Tibial nerve (tissue), 4 donors: ENCODE data around the gene DZIP1. TPM values are rescaled to one million over a fixed set of nuclear protein-coding genes. Genes with fewer than 3 reads are reported as not detected.

Source experiments
- DNase-seq, 2 donors: peaks; one replicate each; pipeline ENCODE4 v3.0.0-alpha.2; 2019; ENCODE audit warnings: low spot score in 2 of 2
- H3K27ac ChIP-seq, 4 donors: fragments of 200-600 bp; sonication (generic) in 3 of 4; one replicate each; pipeline ENCODE4 v1.5.1; 2017 to 2019; ENCODE audit warnings: mild to moderate bottlenecking in 1 of 4
- H3K27me3 ChIP-seq, 2 donors: fragments of 200-600 bp; sonication (generic) in 1 of 2; one replicate each; pipeline versions ENCODE4 v1.5.1 to v1.6.0; 2017 to 2019
- H3K36me3 ChIP-seq, 3 donors: fragments of 200-600 bp; sonication (generic); one replicate each; pipeline ENCODE4 v1.5.1; 2018 to 2019
- H3K4me1 ChIP-seq, 4 donors: fragments of 200-600 bp; sonication (generic) in 3 of 4; one replicate each; pipeline ENCODE4 v1.5.1; 2017 to 2019
- H3K4me3 ChIP-seq, 4 donors: fragments of 200-600 bp; sonication (generic) in 3 of 4; one replicate each; pipeline ENCODE4 v1.5.1; 2017 to 2019; ENCODE audit warnings: mild to moderate bottlenecking in 1 of 4, moderate library complexity in 1 of 4
- H3K9me3 ChIP-seq, 4 donors: fragments of 200-600 bp; sonication (generic) in 3 of 4; one replicate each; pipeline ENCODE4 v1.5.1; 2017 to 2019
- POLR2A ChIP-seq, 2 donors: fragments of 450-650 bp; IDR thresholded peaks; one replicate each; pipeline ENCODE4 v1.6.1; 2017; ENCODE audit warnings: antibody characterized with exemption in 2 of 2, mild to moderate bottlenecking in 2 of 2, moderate library complexity in 2 of 2
- WGBS, 2 donors: methylation state at CpG; one replicate each; pipeline ENCODE4 v1.1.5; 2018; 5-methylcytosine and 5-hydroxymethylcytosine counted together
- total RNA-seq, 4 donors: library from RNA; depleted of rRNA; stranded (reverse); fragments of >200 nt; gene quantifications; one replicate each; pipeline ENCODE4 v1.1.0, GENCODE V29; 2016
- TF ChIP-seq, protein P1 (sequence below), 5 experiments: fragments of 200-600 bp in 3 of 5; fragments of 450-650 bp in 2 of 5; sonication (generic) in 3 of 5; IDR thresholded peaks; one replicate each; pipeline ENCODE4 v1.5.1; 2016 to 2019; ENCODE audit warnings: antibody characterized with exemption in 5 of 5, mild to moderate bottlenecking in 3 of 5, moderate library complexity in 2 of 5

The DZIP1 gene
- total RNA-seq, 4 donors from 2014 or later, result 31.2 to 72.8 (median 36.4) TPM

DNA sequence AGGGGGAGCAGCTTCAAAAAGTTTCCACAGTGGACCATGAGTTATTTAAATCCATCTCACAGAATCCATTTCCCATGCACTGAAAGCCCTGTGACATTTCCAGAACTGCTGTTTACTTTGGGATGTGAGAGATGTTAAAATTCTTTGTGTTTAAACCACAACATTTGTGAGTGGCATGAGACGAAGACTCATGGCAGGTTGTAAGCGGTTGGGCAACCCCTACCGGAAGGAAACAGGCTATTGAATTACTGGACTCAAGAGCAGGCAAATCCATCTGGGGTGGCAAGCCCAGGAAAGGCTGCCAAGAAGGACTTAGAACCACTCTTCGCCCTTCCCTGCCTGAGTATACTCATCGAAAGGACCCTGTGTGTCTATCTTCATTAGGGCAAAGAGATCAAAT lies 114.3 kb downstream of the DZIP1 start:
- WGBS, 2 donors, result 44 to 54% methylated on average over 5 of the region's 5 CpGs
- DNase-seq, result no peak
- TF ChIP-seq, protein P1, sequence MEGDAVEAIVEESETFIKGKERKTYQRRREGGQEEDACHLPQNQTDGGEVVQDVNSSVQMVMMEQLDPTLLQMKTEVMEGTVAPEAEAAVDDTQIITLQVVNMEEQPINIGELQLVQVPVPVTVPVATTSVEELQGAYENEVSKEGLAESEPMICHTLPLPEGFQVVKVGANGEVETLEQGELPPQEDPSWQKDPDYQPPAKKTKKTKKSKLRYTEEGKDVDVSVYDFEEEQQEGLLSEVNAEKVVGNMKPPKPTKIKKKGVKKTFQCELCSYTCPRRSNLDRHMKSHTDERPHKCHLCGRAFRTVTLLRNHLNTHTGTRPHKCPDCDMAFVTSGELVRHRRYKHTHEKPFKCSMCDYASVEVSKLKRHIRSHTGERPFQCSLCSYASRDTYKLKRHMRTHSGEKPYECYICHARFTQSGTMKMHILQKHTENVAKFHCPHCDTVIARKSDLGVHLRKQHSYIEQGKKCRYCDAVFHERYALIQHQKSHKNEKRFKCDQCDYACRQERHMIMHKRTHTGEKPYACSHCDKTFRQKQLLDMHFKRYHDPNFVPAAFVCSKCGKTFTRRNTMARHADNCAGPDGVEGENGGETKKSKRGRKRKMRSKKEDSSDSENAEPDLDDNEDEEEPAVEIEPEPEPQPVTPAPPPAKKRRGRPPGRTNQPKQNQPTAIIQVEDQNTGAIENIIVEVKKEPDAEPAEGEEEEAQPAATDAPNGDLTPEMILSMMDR (IDR thresholded peaks at IDR 0.05), result no peak
- TF ChIP-seq POLR2A (IDR thresholded peaks at IDR 0.05), result no peak
- no peak overlapping the region for H3K27ac ChIP-seq
- no peaks in the 10 kb centered on the region for H3K4me1 ChIP-seq
- no peaks in the 10 kb centered on the region for H3K36me3 ChIP-seq
- no peaks in the 10 kb centered on the region for H3K27me3 ChIP-seq
- no peak overlapping the region for H3K4me3 ChIP-seq
- no peaks in the 10 kb centered on the region for H3K9me3 ChIP-seq

Other genes starting within 250 kb of the DZIP1 start
- gene CLDN10, start 92.0 kb downstream of the DZIP1 start, total RNA-seq, result under 1 TPM in 1 of 4 donors, not detected in 3; 0.44 TPM
- 10 to 100 TPM; 42.9 to 46.3 (median 46.0) TPM for gene DNAJC3, start 32.4 kb upstream of the DZIP1 start, total RNA-seq